C4-2B (cell line): Measurements from ENCODE around the gene ERBB4.

ENCODE experiments used
- CTCF ChIP-seq: fragments of 450-650 bp; conservative IDR thresholded peaks from 2 replicates; pipeline ENCODE4 v1.5.1; 2017; ENCODE audit warnings: mild to moderate bottlenecking
- ZFX ChIP-seq: fragments of 450-650 bp; IDR thresholded peaks from 2 replicates; pipeline ENCODE4 v1.6.1; 2017

- TF ChIP-seq CTCF, result no peak
- TF ChIP-seq ZFX, result no peak
Measured at GRCh38 chr2:212494418-212495020, 44.1 kb downstream of the ERBB4 start.
